PC-3 (cell line): ENCODE results near the gene CRIP2. TPM values are rescaled to one million over a fixed set of nuclear protein-coding genes. Genes with fewer than 3 reads are reported as not detected.

Experiments
- ATAC-seq: fragments of 200-7000 bp; cut with Tn5 transposase; 2 replicates; pipeline ENCODE4 v1.9.1; 2020; ENCODE audit warnings: mild to moderate bottlenecking, moderate library complexity
- BruUV-seq: library from RNA; stranded (reverse); fragments of 400-500 nt; replicated peaks from 2 replicates; lab custom pipeline; 2021; lab: Mats Ljungman, UMichigan
- CTCF ChIA-PET: fragments of 300-600 bp; sonication (Branson Sonifier 250); formaldehyde crosslinking; loops from one replicate; lab custom pipeline; 2022; ENCODE audit warnings: antibody characterized with exemption; lab: Charles Lee
- POLR2A ChIA-PET: fragments of 300-600 bp; sonication (Branson Sonifier 250); formaldehyde crosslinking; loops from one replicate; lab custom pipeline; 2022; ENCODE audit warnings: antibody characterized with exemption; ENCODE audit not compliant: unreplicated experiment; lab: Charles Lee
- DNase-seq: peaks from one replicate; pipeline ENCODE4 v3.0.0-alpha.2; 2015
- H2AFZ ChIP-seq: fragments of 300-600 bp; sonication (generic); 2 replicates; pipeline ENCODE4 v1.6.0; 2016; ENCODE audit warnings: antibody characterized with exemption, low read length
- H3F3A ChIP-seq: fragments of 300-600 bp; sonication (generic); one replicate; pipeline ENCODE4 v1.6.0; 2017; ENCODE audit warnings: antibody characterized with exemption, low read length, control low read depth, mild to moderate bottlenecking; ENCODE audit not compliant: unreplicated experiment
- H3K27ac ChIP-seq: fragments of 300-600 bp; sonication (generic); 2 replicates; pipeline ENCODE4 v1.5.1; 2016; ENCODE audit warnings: mild to moderate bottlenecking, low read length
- H3K27me3 ChIP-seq: fragments of 300-600 bp; sonication (generic); 2 replicates; pipeline ENCODE4 v1.6.1; 2016; ENCODE audit warnings: low read length, mixed read lengths
- H3K36me3 ChIP-seq: fragments of 300-600 bp; sonication (generic); 2 replicates; pipeline ENCODE4 v1.6.1; 2016; ENCODE audit warnings: low read depth, mixed run types, low read length, mixed read lengths
- H3K4me1 ChIP-seq: fragments of 300-600 bp; sonication (generic); 2 replicates; pipeline ENCODE4 v1.5.1; 2016; ENCODE audit warnings: low read length; ENCODE audit not compliant: insufficient read depth
- H3K4me2 ChIP-seq: fragments of 300-600 bp; sonication (generic); 2 replicates; pipeline ENCODE4 v1.6.0; 2016; ENCODE audit warnings: low read length
- H3K4me3 ChIP-seq: fragments of 300-600 bp; sonication (generic); 2 replicates; pipeline ENCODE4 v1.5.1; 2016; ENCODE audit warnings: mild to moderate bottlenecking, low read length, mixed read lengths
- H3K79me2 ChIP-seq: fragments of 300-600 bp; sonication (generic); 2 replicates; pipeline ENCODE4 v1.6.1; 2017; ENCODE audit warnings: low read length, mixed read lengths
- H3K9ac ChIP-seq: fragments of 300-600 bp; sonication (generic); 2 replicates; pipeline ENCODE4 v1.6.0; 2016; ENCODE audit warnings: mild to moderate bottlenecking, low read length
- H3K9me2 ChIP-seq: fragments of 300-600 bp; sonication (generic); replicated peaks from 2 replicates; pipeline ENCODE4 v1.6.1; 2016; ENCODE audit warnings: mixed run types, low read length, mixed read lengths
- H3K9me3 ChIP-seq: fragments of 300-600 bp; sonication (generic); 2 replicates; pipeline ENCODE4 v1.6.1; 2016; ENCODE audit warnings: low read length, mixed read lengths
- H4K20me1 ChIP-seq: fragments of 300-600 bp; sonication (generic); 2 replicates; pipeline ENCODE4 v1.6.1; 2016; ENCODE audit warnings: low read length, mixed read lengths
- EZH2 ChIP-seq: fragments of 300-600 bp; sonication (generic); IDR thresholded peaks from one replicate; pipeline ENCODE4 v1.6.1; 2017; ENCODE audit warnings: antibody characterized with exemption, mild to moderate bottlenecking, low read length; ENCODE audit not compliant: unreplicated experiment
- EZH2phosphoT487 ChIP-seq: fragments of 300-600 bp; sonication (generic); IDR thresholded peaks from 2 replicates; pipeline ENCODE4 v1.6.1; 2018; ENCODE audit warnings: mild to moderate bottlenecking, antibody characterized with exemption, low read length, borderline replicate concordance
- intact Hi-C: fragments of 100-400 bp; cut with micrococcal nuclease; formaldehyde crosslinking; loops from 2 replicates; pipeline ENCODE4 v1.9.0; 2023
- total RNA-seq: library from RNA; depleted of rRNA; stranded (reverse); fragments of >200 nt; gene quantifications from 2 replicates; pipeline ENCODE4 v1.2.3, GENCODE V29; 2014
- TF ChIP-seq, protein P1 (sequence below): fragments of 300-600 bp; sonication (generic); conservative IDR thresholded peaks from 2 replicates; pipeline ENCODE4 v1.5.1; 2017; ENCODE audit warnings: antibody characterized with exemption, low read depth, mild to moderate bottlenecking, low read length

The CRIP2 gene
- total RNA-seq, 1 experiment from 2014 or later, result 100 TPM

GRCh38 chr14:105488781-105489541, 14.3 kb downstream of the CRIP2 start:
- H2AFZ ChIP-seq, result no peak overlapping the region
- H3K9ac ChIP-seq, result peak overlapping the region; percentile 87
- TF ChIP-seq, protein P1, sequence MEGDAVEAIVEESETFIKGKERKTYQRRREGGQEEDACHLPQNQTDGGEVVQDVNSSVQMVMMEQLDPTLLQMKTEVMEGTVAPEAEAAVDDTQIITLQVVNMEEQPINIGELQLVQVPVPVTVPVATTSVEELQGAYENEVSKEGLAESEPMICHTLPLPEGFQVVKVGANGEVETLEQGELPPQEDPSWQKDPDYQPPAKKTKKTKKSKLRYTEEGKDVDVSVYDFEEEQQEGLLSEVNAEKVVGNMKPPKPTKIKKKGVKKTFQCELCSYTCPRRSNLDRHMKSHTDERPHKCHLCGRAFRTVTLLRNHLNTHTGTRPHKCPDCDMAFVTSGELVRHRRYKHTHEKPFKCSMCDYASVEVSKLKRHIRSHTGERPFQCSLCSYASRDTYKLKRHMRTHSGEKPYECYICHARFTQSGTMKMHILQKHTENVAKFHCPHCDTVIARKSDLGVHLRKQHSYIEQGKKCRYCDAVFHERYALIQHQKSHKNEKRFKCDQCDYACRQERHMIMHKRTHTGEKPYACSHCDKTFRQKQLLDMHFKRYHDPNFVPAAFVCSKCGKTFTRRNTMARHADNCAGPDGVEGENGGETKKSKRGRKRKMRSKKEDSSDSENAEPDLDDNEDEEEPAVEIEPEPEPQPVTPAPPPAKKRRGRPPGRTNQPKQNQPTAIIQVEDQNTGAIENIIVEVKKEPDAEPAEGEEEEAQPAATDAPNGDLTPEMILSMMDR, result no peak
- no peak for TF ChIP-seq EZH2
- TF ChIP-seq EZH2phosphoT487, result no peak
- H3K36me3 ChIP-seq, result no peaks in the 10 kb centered on the region
- ChIA-PET POLR2A (interaction anchor here (0.5 to 1.7 kb wide), 2 partner anchors 8 to 15 kb away, joined by 3 to 18 read pairs; no protein-coding TSS in a partner anchor), CTCF (interaction anchor here (0.6 to 2.7 kb wide), 7 partner anchors 8 to 118 kb away, joined by 3 to 24 read pairs (median 5); no protein-coding TSS in a partner anchor)
- H3F3A ChIP-seq, result no peaks in the 10 kb centered on the region
- H3K27me3 ChIP-seq, result no peaks in the 10 kb centered on the region
- DNase-seq (no peak), ATAC-seq (no peak)
- BruUV-seq, result TSS peak; percentile 51
- intact Hi-C loops, result no loop called here
- no peaks in the 10 kb centered on the region for H3K9me2 ChIP-seq
- H3K4me1 ChIP-seq, result peaks cover 24% of the 10 kb centered on the region
- H3K4me2 ChIP-seq, result peak overlapping the region; percentile 99
- H3K4me3 ChIP-seq, result peak overlapping the region; percentile 86
- no peaks in the 10 kb centered on the region for H3K9me3 ChIP-seq
- H3K79me2 ChIP-seq, result peaks cover 13% of the 10 kb centered on the region
- H3K27ac ChIP-seq, result peak overlapping the region; percentile 72
- H4K20me1 ChIP-seq, result peaks cover 11% of the 10 kb centered on the region

GRCh38 chr14:105489542-105490266, 15.1 kb downstream of the CRIP2 start:
- Histone ChIP-seq H3K27me3 (no peaks in the 10 kb centered on the region), H3K27ac (peak overlapping the region; percentile 72), H3K9me3 (no peaks in the 10 kb centered on the region), H2AFZ (peak overlapping the region; percentile 86), H3K9ac (peak overlapping the region; percentile 87), H3K4me3 (peak overlapping the region; percentile 86), H4K20me1 (peaks cover 11% of the 10 kb centered on the region), H3K4me2 (peak overlapping the region; percentile 99), H3K9me2 (no peaks in the 10 kb centered on the region), H3K4me1 (peaks cover 19% of the 10 kb centered on the region), H3K79me2 (peaks cover 13% of the 10 kb centered on the region), H3K36me3 (no peaks in the 10 kb centered on the region), H3F3A (no peaks in the 10 kb centered on the region)
- no peak for TF ChIP-seq EZH2phosphoT487
- TF ChIP-seq EZH2, result no peak
- TF ChIP-seq, protein P1, result peak; percentile 71
- POLR2A ChIA-PET, result interaction anchor here (0.5 to 1.7 kb wide), 2 partner anchors 9 to 16 kb away, joined by 3 to 18 read pairs; no protein-coding TSS in a partner anchor
- CTCF ChIA-PET, result interaction anchor here (0.7 to 2.7 kb wide), 7 partner anchors 9 to 119 kb away, joined by 3 to 24 read pairs (median 5); no protein-coding TSS in a partner anchor
- peak; percentile 83 for DNase-seq
- BruUV-seq, result no TSS peak
- peak; percentile 23 for ATAC-seq
- intact Hi-C loops, result loop anchor here (1.0 to 2.0 kb wide), 4 partner anchors 7 to 118 kb away; no protein-coding TSS in a partner anchor
